GM20000 (cell line): ENCODE results near the gene BPHL.

Experiments
- DNase-seq: peaks from one replicate; pipeline ENCODE4 v3.0.0; 2012; ENCODE audit warnings: low spot score
- CTCF ChIP-seq: IDR thresholded peaks from 2 replicates; pipeline ENCODE4 v1.5.1; 2012; ENCODE audit warnings: mild to moderate bottlenecking, control low read depth; ENCODE audit errors: extremely low read depth, missing control alignments

BPHL gene

GRCh38 chr6:3094815-3095214 lies 23.7 kb upstream of the BPHL start:
- no peak for DNase-seq
- TF ChIP-seq CTCF, result no peak

GRCh38 chr6:3102875-3103274 lies 15.6 kb upstream of the BPHL start:
- TF ChIP-seq CTCF, result no peak
- DNase-seq, result no peak

- DNase-seq, result no peak
- TF ChIP-seq CTCF, result no peak
Measured at GRCh38 chr6:3108746-3109414, 9.6 kb upstream of the BPHL start.

- TF ChIP-seq CTCF, result no peak
- DNase-seq, result no peak
Measured at GRCh38 chr6:3109761-3110160, 8.8 kb upstream of the BPHL start.

GRCh38 chr6:3114377-3114776 lies 4.1 kb upstream of the BPHL start:
- no peak for DNase-seq
- TF ChIP-seq CTCF, result no peak

- TF ChIP-seq CTCF, result no peak
- DNase-seq, result no peak
Measured at GRCh38 chr6:3117912-3118352, 579 bp upstream of the BPHL start.

- no peak for DNase-seq
- TF ChIP-seq CTCF, result no peak
Measured at GRCh38 chr6:3119040-3119723, 671 bp downstream of the BPHL start.
